H1 (cell line): Measurements from ENCODE around the gene CD69.
"Not testable (repeated sequence)": the region's sequence is repeated elsewhere in the genome, so short reads cannot be mapped to it uniquely, and the experiment has no call there.

ENCODE experiments used
- EZH2 ChIP-seq: fragments of 200-600 bp; sonication (generic); IDR thresholded peaks from 2 replicates; pipeline ENCODE4 v1.7.1; 2012; ENCODE audit warnings: low read depth, mild to moderate bottlenecking, moderate library complexity, low read length, inconsistent platforms; ENCODE audit not compliant: severe bottlenecking
- NRF1 ChIP-seq: IDR thresholded peaks from 2 replicates; pipeline ENCODE4 v1.6.1; 2011; ENCODE audit warnings: mild to moderate bottlenecking, low read depth, low read length, improper control_type of control experiment

- not testable (repeated sequence) for TF ChIP-seq EZH2, NRF1
These were observed 47.6 kb downstream of the CD69 start for GRCh38 chr12:9713032-9713558.
